IMR-90 (cell line): ENCODE measurements around the gene SPHK1. TPM values are rescaled to one million over a fixed set of nuclear protein-coding genes. Genes with fewer than 3 reads are reported as not detected.
A peak's percentile ranks its signal among the peaks of the same experiment; 100 is the strongest.

Experiments
- ATAC-seq: fragments of 200-7000 bp; cut with Tn5 transposase; 2 replicates; pipeline ENCODE4 v1.9.1; 2020; ENCODE audit warnings: low read depth, mild to moderate bottlenecking, moderate library complexity
- BruUV-seq: library from RNA; stranded (reverse); fragments of 400-500 nt; replicated peaks from 2 replicates; lab custom pipeline; 2021; lab: Mats Ljungman, UMichigan
- CTCF ChIA-PET: fragments of 300-600 bp; formaldehyde crosslinking; extraction: SDS; loops from one replicate; lab custom pipeline; 2021; ENCODE audit warnings: antibody characterized with exemption; lab: Yijun Ruan, JAX
- POLR2A ChIA-PET: fragments of 300-600 bp; sonication (Branson Sonifier 250); formaldehyde crosslinking; loops from one replicate; lab custom pipeline; 2022; ENCODE audit warnings: antibody characterized with exemption; ENCODE audit not compliant: unreplicated experiment; lab: Charles Lee
- DNase-seq: peaks from one replicate; pipeline ENCODE4 v3.0.0; 2013
- H2AFZ ChIP-seq: replicated peaks from 2 replicates; pipeline ENCODE3; 2013; ENCODE audit warnings: low read length, mild to moderate bottlenecking; ENCODE audit not compliant: poor library complexity
- H2AK5ac ChIP-seq: 2 replicates; pipeline ENCODE4 v1.6.1; 2013; ENCODE audit warnings: low read depth, low read length, inconsistent platforms
- H2AK9ac ChIP-seq: replicated peaks from 2 replicates; pipeline ENCODE3; 2013; ENCODE audit warnings: mild to moderate bottlenecking, low read depth, low read length, moderate library complexity; ENCODE audit not compliant: poor library complexity
- H2BK120ac ChIP-seq: 2 replicates; pipeline ENCODE4 v1.6.1; 2013; ENCODE audit warnings: low read depth, low read length, inconsistent platforms
- H2BK15ac ChIP-seq: 3 replicates; pipeline ENCODE4 v1.6.1; 2013; ENCODE audit warnings: low read depth, low read length, inconsistent platforms
- H2BK20ac ChIP-seq: 2 replicates; pipeline ENCODE4 v1.6.1; 2013; ENCODE audit warnings: low read depth, mild to moderate bottlenecking, inconsistent platforms, low read length, moderate library complexity
- H2BK5ac ChIP-seq: 2 replicates; pipeline ENCODE4 v1.6.1; 2013; ENCODE audit warnings: mild to moderate bottlenecking, low read depth, low read length, inconsistent platforms; ENCODE audit not compliant: poor library complexity, severe bottlenecking
- H3K14ac ChIP-seq: replicated peaks from 2 replicates; pipeline ENCODE4 v1.6.1; 2013; ENCODE audit warnings: low read depth, low read length, inconsistent platforms
- H3K18ac ChIP-seq: 2 replicates; pipeline ENCODE4 v1.6.1; 2013; ENCODE audit warnings: low read depth, low read length, control low read depth
- H3K23ac ChIP-seq: 2 replicates; pipeline ENCODE4 v1.6.1; 2013; ENCODE audit warnings: low read depth, low read length, inconsistent platforms
- H3K27ac ChIP-seq: 2 replicates; pipeline ENCODE4 v1.5.1; 2013; ENCODE audit warnings: mild to moderate bottlenecking, control low read depth, low read length; ENCODE audit not compliant: insufficient read depth
- H3K27me3 ChIP-seq: 2 replicates; pipeline ENCODE4 v1.6.1; 2013; ENCODE audit warnings: low read length; ENCODE audit not compliant: control insufficient read depth, insufficient read depth
- H3K36me3 ChIP-seq: 2 replicates; pipeline ENCODE4 v1.6.1; 2013; ENCODE audit warnings: low read length, mixed read lengths; ENCODE audit not compliant: control insufficient read depth, insufficient read depth
- H3K4ac ChIP-seq: 2 replicates; pipeline ENCODE4 v1.6.1; 2013; ENCODE audit warnings: low read depth, low read length, inconsistent platforms
- H3K4me1 ChIP-seq: 2 replicates; pipeline ENCODE4 v1.6.1; 2013; ENCODE audit warnings: low read length, mixed read lengths; ENCODE audit not compliant: control insufficient read depth, insufficient read depth
- H3K4me2 ChIP-seq: 2 replicates; pipeline ENCODE4 v1.6.1; 2013; ENCODE audit warnings: low read depth, mild to moderate bottlenecking, control low read depth, low read length, moderate library complexity
- H3K4me3 ChIP-seq: 2 replicates; pipeline ENCODE4 v1.5.1; 2013; ENCODE audit warnings: low read depth, mild to moderate bottlenecking, control low read depth, low read length, moderate library complexity; ENCODE audit not compliant: insufficient read depth
- H3K56ac ChIP-seq: 2 replicates; pipeline ENCODE4 v1.6.1; 2013; ENCODE audit warnings: low read length, inconsistent platforms; ENCODE audit not compliant: insufficient read depth; ENCODE audit errors: extremely low read depth
- H3K79me1 ChIP-seq, 2 experiments: 2 replicates each; pipeline ENCODE4 v1.6.1; 2013; ENCODE audit warnings: low read length in 2 of 2, inconsistent platforms in 1 of 2, low read depth in 1 of 2
- H3K9ac ChIP-seq: 2 replicates; pipeline ENCODE4 v1.6.1; 2013; ENCODE audit warnings: low read depth, low read length, control low read depth
- H3K9me1 ChIP-seq: 2 replicates; pipeline ENCODE4 v1.6.1; 2013; ENCODE audit warnings: low read length, inconsistent platforms; ENCODE audit not compliant: insufficient read depth
- H3K9me3 ChIP-seq: 2 replicates; pipeline ENCODE4 v1.6.1; 2013; ENCODE audit warnings: low read length; ENCODE audit not compliant: control insufficient read depth, insufficient read depth
- H4K20me1 ChIP-seq: 2 replicates; pipeline ENCODE4 v1.6.1; 2013; ENCODE audit warnings: low read length, inconsistent platforms; ENCODE audit not compliant: insufficient read depth
- H4K5ac ChIP-seq: 2 replicates; pipeline ENCODE4 v1.6.1; 2013; ENCODE audit warnings: mild to moderate bottlenecking, low read depth, low read length, control low read depth
- H4K8ac ChIP-seq, 2 experiments: 2 replicates each; pipeline ENCODE4 v1.6.1; 2013; ENCODE audit warnings: low read depth in 2 of 2, low read length in 2 of 2, control low read depth in 1 of 2, inconsistent platforms in 1 of 2
- H4K91ac ChIP-seq: 2 replicates; pipeline ENCODE4 v1.6.1; 2013; ENCODE audit warnings: low read depth, low read length, inconsistent platforms; ENCODE audit not compliant: insufficient read depth
- BHLHE40 ChIP-seq: fragments of 150-350 bp; IDR thresholded peaks from 2 replicates; pipeline ENCODE4 v1.6.1; 2016; ENCODE audit warnings: mild to moderate bottlenecking, low read depth, low read length
- CEBPB ChIP-seq: IDR thresholded peaks from 2 replicates; pipeline ENCODE4 v1.6.1; 2012; ENCODE audit warnings: low read depth, low read length, improper control_type of control experiment
- CHD1 ChIP-seq: IDR thresholded peaks from 2 replicates; pipeline ENCODE4 v1.6.1; 2012; ENCODE audit warnings: low read depth, low read length, improper control_type of control experiment
- FOS ChIP-seq: fragments of 150-350 bp; IDR thresholded peaks from 2 replicates; pipeline ENCODE4 v1.6.1; 2016; ENCODE audit warnings: low read depth, low read length
- MAFK ChIP-seq: IDR thresholded peaks from 2 replicates; pipeline ENCODE4 v1.6.1; 2012; ENCODE audit warnings: low read depth, low read length, improper control_type of control experiment
- MAZ ChIP-seq: IDR thresholded peaks from 2 replicates; pipeline ENCODE4 v1.6.1; 2012; ENCODE audit warnings: low read depth, mild to moderate bottlenecking, low read length, improper control_type of control experiment, moderate library complexity, borderline replicate concordance
- MXI1 ChIP-seq: IDR thresholded peaks from 2 replicates; pipeline ENCODE4 v1.6.1; 2012; ENCODE audit warnings: low read depth, mild to moderate bottlenecking, low read length, moderate library complexity, borderline replicate concordance
- POLR2A ChIP-seq: IDR thresholded peaks from 2 replicates; pipeline ENCODE4 v1.6.1; 2012; ENCODE audit warnings: mild to moderate bottlenecking, low read depth, low read length
- RAD21 ChIP-seq: IDR thresholded peaks from 2 replicates; pipeline ENCODE4 v1.6.1; 2012; ENCODE audit warnings: low read length, improper control_type of control experiment
- RCOR1 ChIP-seq: IDR thresholded peaks from 2 replicates; pipeline ENCODE4 v1.6.1; 2012; ENCODE audit warnings: mild to moderate bottlenecking, low read length, improper control_type of control experiment; ENCODE audit not compliant: insufficient replicate concordance
- RFX5 ChIP-seq: IDR thresholded peaks from 2 replicates; pipeline ENCODE4 v1.8.0; 2012; ENCODE audit warnings: low read depth, mild to moderate bottlenecking, low read length, moderate library complexity
- SMC3 ChIP-seq: fragments of 150-350 bp; IDR thresholded peaks from 2 replicates; pipeline ENCODE4 v1.6.1; 2016; ENCODE audit warnings: low read depth, mild to moderate bottlenecking, antibody characterized with exemption, low read length, moderate library complexity
- WGBS, 2 experiments: methylation state at CpG; one replicate each; pipeline versions ENCODE4 v1.1.5 to v1.1.7; 2013; ENCODE audit warnings: missing lambda C conversion rate in 2 of 2; ENCODE audit not compliant: insufficient read length in 1 of 2; ENCODE audit errors: extremely low coverage in 2 of 2; 5-methylcytosine and 5-hydroxymethylcytosine counted together
- dilution Hi-C: fragments of 300-500 bp; cut with HindIII; formaldehyde crosslinking; loops from one replicate; pipeline ENCODE4 v1.14.3; 2018; ENCODE audit warnings: low sequenced_read_pairs; ENCODE audit not compliant: unreplicated experiment
- in situ Hi-C: fragments of 300-500 bp; cut with MboI; formaldehyde crosslinking; loops from 3 replicates; pipeline ENCODE4 v1.14.3; 2019; ENCODE audit warnings: low sequenced_read_pairs, inconsistent platforms, mixed read lengths
- intact Hi-C: fragments of 100-400 bp; cut with micrococcal nuclease; formaldehyde crosslinking; loops from 2 replicates; pipeline ENCODE4 v1.10.0; 2022
- polyA plus RNA-seq, 3 experiments: library from polyadenylated mRNA; depleted of rRNA; stranded (reverse); fragments of >200 nt; gene quantifications; 2 replicates each; pipeline ENCODE4 v1.2.3, GENCODE V29; 2012; ENCODE audit warnings: low replicate concordance in 1 of 3
- total RNA-seq: library from RNA; depleted of rRNA; stranded (reverse); fragments of >200 nt; gene quantifications from 2 replicates; pipeline ENCODE4 v1.2.3, GENCODE V29; 2012
- TF ChIP-seq, protein P1 (sequence below): fragments of 150-350 bp; IDR thresholded peaks from 2 replicates; pipeline ENCODE4 v1.6.1; 2017; ENCODE audit warnings: mild to moderate bottlenecking, antibody characterized with exemption, low read length, low read depth
- TF ChIP-seq, protein P2 (sequence below): conservative IDR thresholded peaks from 2 replicates; pipeline ENCODE4 v1.5.1; 2012; ENCODE audit warnings: mild to moderate bottlenecking, low read depth, low read length, improper control_type of control experiment
- TF ChIP-seq, protein P3 (sequence below): fragments of 150-350 bp; IDR thresholded peaks from 2 replicates; pipeline ENCODE4 v1.6.1; 2016; ENCODE audit warnings: low read depth, mild to moderate bottlenecking, low read length, moderate library complexity, borderline replicate concordance

The SPHK1 gene
- total and polyA plus RNA-seq, 2 of the 4 experiments (the other 2 are of a cell fraction), result 44.4 to 82.7 TPM

DNA sequence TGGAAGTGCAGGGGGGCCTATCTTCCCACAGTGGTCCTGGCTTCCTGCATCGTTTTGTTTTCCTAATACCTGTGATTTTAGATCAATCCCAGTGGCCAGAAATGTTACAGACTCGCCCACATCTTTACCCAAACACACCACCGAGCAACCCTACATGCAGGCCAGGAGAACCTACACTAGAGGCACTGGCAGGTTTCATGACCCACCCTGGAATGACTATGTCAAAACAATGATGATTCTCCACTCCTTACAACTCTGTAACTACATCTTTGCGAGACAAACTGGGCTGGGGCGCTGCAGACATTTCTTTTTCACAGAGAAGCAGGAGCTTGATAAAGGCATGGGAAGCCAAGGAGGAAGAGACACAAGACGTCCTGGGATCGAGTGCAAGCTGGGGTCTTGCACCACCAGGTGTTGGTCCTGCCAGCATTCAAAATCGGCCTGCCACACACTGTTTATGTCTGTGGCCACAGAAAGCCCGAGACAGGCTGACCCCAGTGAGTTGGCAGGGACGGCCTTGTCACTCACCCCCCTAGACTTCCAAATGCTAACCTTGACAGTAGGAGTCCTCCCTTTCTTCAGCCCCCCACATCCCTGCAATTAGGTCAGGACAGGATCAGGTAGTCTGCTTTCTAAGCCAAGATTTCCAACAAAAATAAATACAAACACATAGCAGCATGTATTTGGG, 36.1 kb downstream of the SPHK1 start:
- Histone ChIP-seq H3K9me1 (peaks cover 28% of the 10 kb centered on the region), H3K56ac (no peak overlapping the region), H2BK20ac (no peak overlapping the region), H4K8ac (no peak overlapping the region), H3K4ac (no peak overlapping the region), H3K4me2 (no peak overlapping the region), H3K27me3 (no peaks in the 10 kb centered on the region), H2AK9ac (no peak overlapping the region), H2BK15ac (no peak overlapping the region), H3K4me1 (peaks cover 7% of the 10 kb centered on the region), H3K4me3 (no peak overlapping the region), H2BK5ac (no peak overlapping the region), H2AK5ac (no peak overlapping the region; the same call in 1 of the 2 replicates), H3K14ac (0 out of 2 replicates have a peak overlapping the region, but pooled peaks have one; percentile 1), H3K27ac (no peak overlapping the region), H4K20me1 (peaks cover 73% of the 10 kb centered on the region), H2BK120ac (no peak overlapping the region), H2AFZ (no peak overlapping the region), H3K9me3 (no peaks in the 10 kb centered on the region), H3K18ac (no peak overlapping the region), H4K5ac (no peak overlapping the region), H3K36me3 (peaks cover 9% of the 10 kb centered on the region; the same call in 1 of the 2 replicates), H3K79me1 (peaks cover 47 to 77% of the 10 kb centered on the region in 2 experiments), H3K23ac (no peak overlapping the region), H4K91ac (no peak overlapping the region), H3K9ac (no peak overlapping the region)
- WGBS, 2 experiments, result 60% methylated on average over 8 of the region's 10 CpGs; no CpG with 5 or more reads in 1 of the 2 experiments
- POLR2A ChIA-PET, result no interaction called here
- no peak for DNase-seq
- dilution Hi-C loops (no loop called here), intact Hi-C loops (no loop called here), in situ Hi-C loops (no loop called here)
- ATAC-seq, result no peak
- no TSS peak for BruUV-seq
- CTCF ChIA-PET, result interaction anchor here (0.7 kb wide), 1 partner anchor 38 kb away, joined by 3 read pairs; no protein-coding TSS in a partner anchor
- TF ChIP-seq BHLHE40 (no peak), RCOR1 (no peak), SMC3 (no peak), FOS (no peak), RFX5 (no peak), CHD1 (no peak), CEBPB (no peak), RAD21 (no peak), MXI1 (no peak), MAZ (no peak), MAFK (no peak), POLR2A (no peak)
- TF ChIP-seq, protein P1, sequence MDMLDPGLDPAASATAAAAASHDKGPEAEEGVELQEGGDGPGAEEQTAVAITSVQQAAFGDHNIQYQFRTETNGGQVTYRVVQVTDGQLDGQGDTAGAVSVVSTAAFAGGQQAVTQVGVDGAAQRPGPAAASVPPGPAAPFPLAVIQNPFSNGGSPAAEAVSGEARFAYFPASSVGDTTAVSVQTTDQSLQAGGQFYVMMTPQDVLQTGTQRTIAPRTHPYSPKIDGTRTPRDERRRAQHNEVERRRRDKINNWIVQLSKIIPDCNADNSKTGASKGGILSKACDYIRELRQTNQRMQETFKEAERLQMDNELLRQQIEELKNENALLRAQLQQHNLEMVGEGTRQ, result no peak
- TF ChIP-seq, protein P2, sequence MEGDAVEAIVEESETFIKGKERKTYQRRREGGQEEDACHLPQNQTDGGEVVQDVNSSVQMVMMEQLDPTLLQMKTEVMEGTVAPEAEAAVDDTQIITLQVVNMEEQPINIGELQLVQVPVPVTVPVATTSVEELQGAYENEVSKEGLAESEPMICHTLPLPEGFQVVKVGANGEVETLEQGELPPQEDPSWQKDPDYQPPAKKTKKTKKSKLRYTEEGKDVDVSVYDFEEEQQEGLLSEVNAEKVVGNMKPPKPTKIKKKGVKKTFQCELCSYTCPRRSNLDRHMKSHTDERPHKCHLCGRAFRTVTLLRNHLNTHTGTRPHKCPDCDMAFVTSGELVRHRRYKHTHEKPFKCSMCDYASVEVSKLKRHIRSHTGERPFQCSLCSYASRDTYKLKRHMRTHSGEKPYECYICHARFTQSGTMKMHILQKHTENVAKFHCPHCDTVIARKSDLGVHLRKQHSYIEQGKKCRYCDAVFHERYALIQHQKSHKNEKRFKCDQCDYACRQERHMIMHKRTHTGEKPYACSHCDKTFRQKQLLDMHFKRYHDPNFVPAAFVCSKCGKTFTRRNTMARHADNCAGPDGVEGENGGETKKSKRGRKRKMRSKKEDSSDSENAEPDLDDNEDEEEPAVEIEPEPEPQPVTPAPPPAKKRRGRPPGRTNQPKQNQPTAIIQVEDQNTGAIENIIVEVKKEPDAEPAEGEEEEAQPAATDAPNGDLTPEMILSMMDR, result no peak
- TF ChIP-seq, protein P3, sequence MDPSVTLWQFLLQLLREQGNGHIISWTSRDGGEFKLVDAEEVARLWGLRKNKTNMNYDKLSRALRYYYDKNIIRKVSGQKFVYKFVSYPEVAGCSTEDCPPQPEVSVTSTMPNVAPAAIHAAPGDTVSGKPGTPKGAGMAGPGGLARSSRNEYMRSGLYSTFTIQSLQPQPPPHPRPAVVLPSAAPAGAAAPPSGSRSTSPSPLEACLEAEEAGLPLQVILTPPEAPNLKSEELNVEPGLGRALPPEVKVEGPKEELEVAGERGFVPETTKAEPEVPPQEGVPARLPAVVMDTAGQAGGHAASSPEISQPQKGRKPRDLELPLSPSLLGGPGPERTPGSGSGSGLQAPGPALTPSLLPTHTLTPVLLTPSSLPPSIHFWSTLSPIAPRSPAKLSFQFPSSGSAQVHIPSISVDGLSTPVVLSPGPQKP, result no peak
